H1 (cell line): Measurements from ENCODE around the gene DPP3. TPM values are rescaled to one million over a fixed set of nuclear protein-coding genes. Genes with fewer than 3 reads are reported as not detected.

Experiments
- CHD7 ChIP-seq: fragments of 300-600 bp; sonication (generic); IDR thresholded peaks from 2 replicates; pipeline ENCODE4 v1.7.1; 2012; ENCODE audit warnings: low read length, moderate library complexity, mild to moderate bottlenecking, inconsistent platforms; ENCODE audit not compliant: insufficient replicate concordance
- CTCF ChIP-seq, 3 experiments: IDR thresholded peaks; 1 replicate in 2 of 3; 2 replicates in 1 of 3; pipeline versions ENCODE4 v1.5.1 to v1.6.1; 2011; ENCODE audit warnings: low read length in 3 of 3, mild to moderate bottlenecking in 3 of 3, inconsistent platforms in 2 of 3, low read depth in 1 of 3, moderate library complexity in 1 of 3; ENCODE audit not compliant: insufficient read depth in 1 of 3; ENCODE audit errors: control extremely low read depth in 1 of 3
- E2F6 ChIP-seq: IDR thresholded peaks from 2 replicates; pipeline ENCODE4 v1.6.1; 2012; ENCODE audit warnings: inconsistent platforms
- JUN ChIP-seq: IDR thresholded peaks from 2 replicates; pipeline ENCODE4 v1.6.1; 2011; ENCODE audit warnings: low read depth, mild to moderate bottlenecking, improper control_type of control experiment, low read length
- SP2 ChIP-seq: IDR thresholded peaks from 2 replicates; pipeline ENCODE4 v1.6.1; 2012; ENCODE audit warnings: mild to moderate bottlenecking, low read length, inconsistent platforms
- SRF ChIP-seq: IDR thresholded peaks from 2 replicates; pipeline ENCODE4 v1.6.1; 2011; ENCODE audit warnings: mild to moderate bottlenecking, low read depth, low read length, moderate library complexity
- TAF1 ChIP-seq: IDR thresholded peaks from 2 replicates; pipeline ENCODE4 v1.6.1; 2011; ENCODE audit warnings: mild to moderate bottlenecking, low read depth, low read length
- ZNF274 ChIP-seq: IDR thresholded peaks from 2 replicates; pipeline ENCODE4 v1.7.0; 2012; ENCODE audit warnings: low read length, borderline replicate concordance; ENCODE audit errors: extremely low read depth
- polyA plus RNA-seq, 7 experiments: library from polyadenylated mRNA; depleted of rRNA in 3 of 7; stranded (reverse) in 5 of 7; unstranded in 2 of 7; fragments of >200 nt in 5 of 7; fragments of 200-250 nt in 2 of 7; gene quantifications; 1 replicate in 5 of 7; 2 replicates in 1 of 7; 4 replicates in 1 of 7; pipeline versions ENCODE4 v1.2.1 to v1.2.3, GENCODE V29; 2011 to 2013; ENCODE audit warnings: missing spikeins in 2 of 7, mixed read lengths in 2 of 7
- total RNA-seq: library from RNA; stranded (reverse); fragmentation: NEBNext Ultra II Directional; extraction: Animal tissue kit (Norgen Biotek cat#: 25700); gene quantifications from 2 replicates; pipeline ENCODE4 v1.2.1, GENCODE V29; 2021

Gene DPP3
- total and polyA plus RNA-seq, 2 of the 8 experiments (the other 6 are each of a cell fraction or from before 2014, with no cell fraction given), result 75.1 to 82.7 TPM

GRCh38 chr11:66472054-66472453 lies 8.2 kb upstream of the DPP3 start (continued):
- no peak for TF ChIP-seq CHD7
- TF ChIP-seq JUN, result no peak
- TF ChIP-seq ZNF274, result no peak
- no peak for TF ChIP-seq TAF1
- TF ChIP-seq SRF, result no peak
- TF ChIP-seq SP2, result no peak
- TF ChIP-seq E2F6, result no peak
- TF ChIP-seq CTCF (IDR thresholded peaks at IDR 0.05; ENCODE audit: control extremely low read depth in 1 of 3, insufficient read depth in 1 of 3, low read depth in 1 of 3, low read length in 3 of 3), result no peak
